Karpas-422 (cell line): ENCODE results near the gene DUSP22. TPM values are rescaled to one million over a fixed set of nuclear protein-coding genes. Genes with fewer than 3 reads are reported as not detected.

ENCODE experiments used
- DNase-seq: peaks from one replicate; pipeline ENCODE4 v3.0.0-alpha.2; 2015
- H2AFZ ChIP-seq: fragments of 200-600 bp; sonication (generic); 2 replicates; pipeline ENCODE4 v1.6.1; 2014; ENCODE audit warnings: antibody characterized with exemption, low read length, mixed read lengths
- H3K27ac ChIP-seq: fragments of 200-600 bp; sonication (generic); 2 replicates; pipeline ENCODE4 v1.5.1; 2014; ENCODE audit warnings: mild to moderate bottlenecking, low read length, moderate library complexity
- H3K27me3 ChIP-seq: fragments of 200-600 bp; sonication (generic); 2 replicates; pipeline ENCODE4 v1.6.1; 2014; ENCODE audit warnings: low read length, mixed read lengths
- H3K36me3 ChIP-seq: fragments of 200-600 bp; sonication (generic); 2 replicates; pipeline ENCODE4 v1.6.1; 2014; ENCODE audit warnings: low read length, mixed read lengths; ENCODE audit not compliant: insufficient read depth
- H3K4me1 ChIP-seq: fragments of 200-600 bp; sonication (generic); 2 replicates; pipeline ENCODE4 v1.6.1; 2014; ENCODE audit warnings: mild to moderate bottlenecking, low read length, mixed read lengths
- H3K4me2 ChIP-seq: fragments of 200-600 bp; sonication (generic); 2 replicates; pipeline ENCODE4 v1.6.1; 2014; ENCODE audit warnings: low read length, low read depth, mild to moderate bottlenecking; ENCODE audit not compliant: poor library complexity, severe bottlenecking
- H3K4me3 ChIP-seq: fragments of 200-600 bp; sonication (generic); 2 replicates; pipeline ENCODE4 v1.5.1; 2014; ENCODE audit warnings: mild to moderate bottlenecking, antibody characterized with exemption, low read length, mixed read lengths
- H3K79me2 ChIP-seq: fragments of 200-600 bp; sonication (generic); 2 replicates; pipeline ENCODE4 v1.6.1; 2014; ENCODE audit warnings: mild to moderate bottlenecking, low read length, mixed read lengths
- H3K9ac ChIP-seq: fragments of 200-600 bp; sonication (generic); 2 replicates; pipeline ENCODE4 v1.6.0; 2014; ENCODE audit warnings: low read length
- H3K9me2 ChIP-seq: fragments of 200-600 bp; sonication (generic), shearing (Covaris generic); replicated peaks from 2 replicates; pipeline ENCODE4 v1.6.0; 2014; ENCODE audit warnings: mild to moderate bottlenecking, low read length, moderate library complexity; ENCODE audit not compliant: insufficient read depth
- H3K9me3 ChIP-seq: fragments of 300-700, 200-600 bp; sonication (generic); 2 replicates; pipeline ENCODE4 v1.6.1; 2014; ENCODE audit warnings: low read length, mixed read lengths
- H4K20me1 ChIP-seq: fragments of 200-600 bp; sonication (generic); 2 replicates; pipeline ENCODE4 v1.6.1; 2014; ENCODE audit warnings: mild to moderate bottlenecking, antibody characterized with exemption, low read length, low read depth; ENCODE audit not compliant: insufficient read depth
- total RNA-seq: library from RNA; depleted of rRNA; stranded (reverse); fragments of >200 nt; shearing (Covaris generic); gene quantifications from 2 replicates; pipeline ENCODE4 v1.2.3, GENCODE V29; 2014; ENCODE audit warnings: low replicate concordance

The DUSP22 gene
- total RNA-seq, 1 experiment from 2014 or later: 13.2 TPM

- DNase-seq: no peak
- Histone ChIP-seq H3K4me2 (no peak overlapping the region), H3K9me2 (no peaks in the 10 kb centered on the region), H3K4me3 (no peak overlapping the region), H3K27me3 (no peaks in the 10 kb centered on the region), H3K4me1 (no peaks in the 10 kb centered on the region), H2AFZ (no peak overlapping the region), H3K27ac (no peak overlapping the region), H3K9ac (no peak overlapping the region), H3K9me3 (0 out of 2 replicates have a peak, but pooled peaks cover 2% of the 10 kb centered on the region), H4K20me1 (no peaks in the 10 kb centered on the region), H3K79me2 (no peaks in the 10 kb centered on the region), H3K36me3 (no peaks in the 10 kb centered on the region)
Observed at GRCh38 chr6:358847-359246, 66.6 kb downstream of the DUSP22 start.

- no peak for DNase-seq
- no peak overlapping the region for H2AFZ ChIP-seq
- no peak overlapping the region for H3K9ac ChIP-seq
- H4K20me1 ChIP-seq: no peaks in the 10 kb centered on the region
- H3K36me3 ChIP-seq: no peaks in the 10 kb centered on the region
- H3K9me3 ChIP-seq: 0 out of 2 replicates have a peak, but pooled peaks cover 4% of the 10 kb centered on the region
- H3K27me3 ChIP-seq: no peaks in the 10 kb centered on the region
- H3K4me1 ChIP-seq: no peaks in the 10 kb centered on the region
- H3K79me2 ChIP-seq: no peaks in the 10 kb centered on the region
- no peaks in the 10 kb centered on the region for H3K9me2 ChIP-seq
- no peak overlapping the region for H3K4me2 ChIP-seq
- no peak overlapping the region for H3K27ac ChIP-seq
- H3K4me3 ChIP-seq: no peak overlapping the region
Observed at GRCh38 chr6:359261-360035, 67.2 kb downstream of the DUSP22 start.

GRCh38 chr6:360349-360748 is 68.1 kb downstream of the DUSP22 start:
- Histone ChIP-seq H3K27me3 (no peaks in the 10 kb centered on the region), H3K4me3 (no peak overlapping the region), H4K20me1 (no peaks in the 10 kb centered on the region), H3K36me3 (no peaks in the 10 kb centered on the region), H3K79me2 (no peaks in the 10 kb centered on the region), H3K9me3 (0 out of 2 replicates have a peak, but pooled peaks cover 4% of the 10 kb centered on the region), H3K27ac (no peak overlapping the region), H3K9me2 (no peaks in the 10 kb centered on the region), H3K9ac (no peak overlapping the region), H3K4me2 (no peak overlapping the region), H3K4me1 (no peaks in the 10 kb centered on the region), H2AFZ (no peak overlapping the region)
- no peak for DNase-seq

- no peak for DNase-seq
- H2AFZ ChIP-seq: no peak overlapping the region
- no peak overlapping the region for H3K9ac ChIP-seq
- no peak overlapping the region for H3K4me3 ChIP-seq
- 0 out of 2 replicates have a peak, but pooled peaks cover 4% of the 10 kb centered on the region for H3K9me3 ChIP-seq
- no peaks in the 10 kb centered on the region for H3K27me3 ChIP-seq
- no peaks in the 10 kb centered on the region for H4K20me1 ChIP-seq
- no peaks in the 10 kb centered on the region for H3K79me2 ChIP-seq
- H3K4me1 ChIP-seq: no peaks in the 10 kb centered on the region
- no peak overlapping the region for H3K27ac ChIP-seq
- H3K4me2 ChIP-seq: no peak overlapping the region
- H3K36me3 ChIP-seq: no peaks in the 10 kb centered on the region
- no peaks in the 10 kb centered on the region for H3K9me2 ChIP-seq
Observed at GRCh38 chr6:360764-361373, 68.6 kb downstream of the DUSP22 start.

GRCh38 chr6:361411-362132 is 69.3 kb downstream of the DUSP22 start:
- Histone ChIP-seq H3K9ac (no peak overlapping the region), H3K9me2 (no peaks in the 10 kb centered on the region), H3K27me3 (no peaks in the 10 kb centered on the region), H3K36me3 (no peaks in the 10 kb centered on the region), H3K4me1 (no peaks in the 10 kb centered on the region), H3K4me3 (no peak overlapping the region), H3K4me2 (no peak overlapping the region), H3K27ac (no peak overlapping the region), H4K20me1 (no peaks in the 10 kb centered on the region), H3K79me2 (no peaks in the 10 kb centered on the region), H3K9me3 (0 out of 2 replicates have a peak, but pooled peaks cover 4% of the 10 kb centered on the region), H2AFZ (no peak overlapping the region)
- DNase-seq: no peak

- no peaks in the 10 kb centered on the region; the same call in 1 of the 2 replicates for H3K27me3 ChIP-seq
- H3K9ac ChIP-seq: no peak overlapping the region
- H3K79me2 ChIP-seq: no peaks in the 10 kb centered on the region
- DNase-seq: no peak
- no peak overlapping the region for H3K4me3 ChIP-seq
- no peak overlapping the region for H3K27ac ChIP-seq
- no peak overlapping the region for H2AFZ ChIP-seq
- H3K4me1 ChIP-seq: no peaks in the 10 kb centered on the region
- no peaks in the 10 kb centered on the region for H4K20me1 ChIP-seq
- H3K4me2 ChIP-seq: no peak overlapping the region
- H3K36me3 ChIP-seq: no peaks in the 10 kb centered on the region
- no peaks in the 10 kb centered on the region for H3K9me2 ChIP-seq
- 0 out of 2 replicates have a peak, but pooled peaks cover 4% of the 10 kb centered on the region for H3K9me3 ChIP-seq
Observed at GRCh38 chr6:362231-362923, 70.1 kb downstream of the DUSP22 start.

- Histone ChIP-seq H3K9me3 (0 out of 2 replicates have a peak, but pooled peaks cover 4% of the 10 kb centered on the region), H3K9ac (no peak overlapping the region), H3K79me2 (no peaks in the 10 kb centered on the region), H2AFZ (no peak overlapping the region), H3K4me1 (no peaks in the 10 kb centered on the region), H4K20me1 (no peaks in the 10 kb centered on the region), H3K27me3 (no peaks in the 10 kb centered on the region; the same call in 1 of the 2 replicates), H3K36me3 (no peaks in the 10 kb centered on the region), H3K4me3 (no peak overlapping the region), H3K4me2 (no peak overlapping the region), H3K9me2 (no peaks in the 10 kb centered on the region), H3K27ac (no peak overlapping the region)
- no peak for DNase-seq
Observed at GRCh38 chr6:362924-363249, 70.6 kb downstream of the DUSP22 start.
